Epidermal melanocyte (primary cell): ENCODE data around the gene MPDZ.

Experiments used
- DNase-seq: peaks from one replicate; pipeline ENCODE4 v3.0.0; 2011; ENCODE audit warnings: low spot score; ENCODE audit not compliant: insufficient read length

Gene MPDZ

GRCh38 chr9:13186774-13187173 lies 92.7 kb downstream of the MPDZ start:
- DNase-seq: no peak

- DNase-seq: no peak
These were observed 93.4 kb downstream of the MPDZ start for GRCh38 chr9:13186091-13186490.

GRCh38 chr9:13181652-13182051 lies 97.8 kb downstream of the MPDZ start:
- no peak for DNase-seq

GRCh38 chr9:13179257-13179656 lies 100.2 kb downstream of the MPDZ start:
- DNase-seq: no peak

GRCh38 chr9:13175732-13176131 lies 103.8 kb downstream of the MPDZ start:
- no peak for DNase-seq

- DNase-seq: no peak
These were observed 104.4 kb downstream of the MPDZ start for GRCh38 chr9:13174906-13175639.

- DNase-seq: no peak
These were observed 105.9 kb downstream of the MPDZ start for GRCh38 chr9:13173553-13173952.

- DNase-seq: no peak
These were observed 108.2 kb downstream of the MPDZ start for GRCh38 chr9:13171261-13171660.

- DNase-seq: no peak
These were observed 112.5 kb downstream of the MPDZ start for GRCh38 chr9:13166996-13167395.

GRCh38 chr9:13165956-13166355 lies 113.5 kb downstream of the MPDZ start:
- no peak for DNase-seq

GRCh38 chr9:13165236-13165945 lies 114.1 kb downstream of the MPDZ start:
- no peak for DNase-seq

GRCh38 chr9:13163946-13164345 lies 115.5 kb downstream of the MPDZ start:
- DNase-seq: no peak

- no peak for DNase-seq
These were observed 116.2 kb downstream of the MPDZ start for GRCh38 chr9:13163287-13163686.

- DNase-seq: no peak
These were observed 119.4 kb downstream of the MPDZ start for GRCh38 chr9:13160051-13160450.

GRCh38 chr9:13158986-13159385 lies 120.5 kb downstream of the MPDZ start:
- no peak for DNase-seq

GRCh38 chr9:13151489-13151888 lies 128.0 kb downstream of the MPDZ start:
- no peak for DNase-seq

GRCh38 chr9:13149454-13149853 lies 130.0 kb downstream of the MPDZ start:
- no peak for DNase-seq

- DNase-seq: no peak
These were observed 132.7 kb downstream of the MPDZ start for GRCh38 chr9:13146840-13147239.

- no peak for DNase-seq
These were observed 134.2 kb downstream of the MPDZ start for GRCh38 chr9:13145340-13145739.

- DNase-seq: no peak
These were observed 135.2 kb downstream of the MPDZ start for GRCh38 chr9:13144166-13144775.

GRCh38 chr9:13143281-13143680 lies 136.2 kb downstream of the MPDZ start:
- no peak for DNase-seq

GRCh38 chr9:13142776-13143175 lies 136.7 kb downstream of the MPDZ start:
- no peak for DNase-seq

GRCh38 chr9:13141629-13142028 lies 137.9 kb downstream of the MPDZ start:
- no peak for DNase-seq
